KMS-11 (cell line): ENCODE measurements around the gene TIAM1.

Source experiments
- H2AFZ ChIP-seq: fragments of 200-600 bp; sonication (generic); 2 replicates; pipeline ENCODE4 v1.6.1; 2016; ENCODE audit warnings: antibody characterized with exemption, mixed run types, low read depth
- H3K27ac ChIP-seq: fragments of 200-600 bp; sonication (generic); 2 replicates; pipeline ENCODE4 v1.6.1; 2016; ENCODE audit warnings: mild to moderate bottlenecking, mixed run types
- H3K27me3 ChIP-seq: fragments of 200-600 bp; sonication (generic); 2 replicates; pipeline ENCODE4 v1.6.1; 2017; ENCODE audit warnings: mild to moderate bottlenecking, low read depth, mixed run types, moderate library complexity; ENCODE audit not compliant: insufficient read depth
- H3K36me3 ChIP-seq: fragments of 200-600 bp; sonication (generic); 2 replicates; pipeline ENCODE4 v1.6.1; 2017; ENCODE audit warnings: mild to moderate bottlenecking, mixed run types; ENCODE audit not compliant: insufficient read depth
- H3K4me1 ChIP-seq: fragments of 200-600 bp; sonication (generic); 2 replicates; pipeline ENCODE4 v1.6.1; 2016; ENCODE audit warnings: mild to moderate bottlenecking, low read depth, mixed run types; ENCODE audit not compliant: poor library complexity, severe bottlenecking
- H3K4me2 ChIP-seq: fragments of 200-600 bp; sonication (generic); 2 replicates; pipeline ENCODE4 v1.7.0; 2016; ENCODE audit warnings: mild to moderate bottlenecking, mixed run types
- H3K4me3 ChIP-seq: fragments of 200-600 bp; sonication (generic); IDR thresholded peaks from 2 replicates; pipeline ENCODE4 v1.6.1; 2017; ENCODE audit warnings: low read depth, low read length, mixed read lengths; ENCODE audit not compliant: insufficient read depth
- H3K79me2 ChIP-seq: fragments of 200-600 bp; sonication (generic); 2 replicates; pipeline ENCODE4 v1.6.1; 2016; ENCODE audit warnings: low read depth, mixed run types; ENCODE audit not compliant: insufficient read depth
- H3K9ac ChIP-seq: fragments of 200-600 bp; sonication (generic); 2 replicates; pipeline ENCODE4 v1.6.1; 2016; ENCODE audit warnings: mild to moderate bottlenecking, mixed run types
- H4K20me1 ChIP-seq: fragments of 200-600 bp; sonication (generic); 2 replicates; pipeline ENCODE4 v1.6.1; 2016; ENCODE audit warnings: mild to moderate bottlenecking, mixed run types; ENCODE audit not compliant: insufficient read depth
- CTCF ChIP-seq: fragments of 200-600 bp; sonication (generic); conservative IDR thresholded peaks from 2 replicates; pipeline ENCODE4 v1.6.1; 2017; ENCODE audit warnings: low read depth, mild to moderate bottlenecking, antibody characterized with exemption, low read length, moderate library complexity, mixed read lengths

Gene TIAM1

GRCh38 chr21:31266241-31266640 lies 77.8 kb downstream of the TIAM1 start:
- no peak overlapping the region for H3K4me2 ChIP-seq
- no peaks in the 10 kb centered on the region for H3K79me2 ChIP-seq
- no peaks in the 10 kb centered on the region for H3K36me3 ChIP-seq
- H3K9ac ChIP-seq: no peak overlapping the region
- no peak overlapping the region for H2AFZ ChIP-seq
- no peak overlapping the region for H3K4me3 ChIP-seq
- H4K20me1 ChIP-seq: no peaks in the 10 kb centered on the region
- H3K27me3 ChIP-seq: no peaks in the 10 kb centered on the region
- no peak for TF ChIP-seq CTCF
- H3K27ac ChIP-seq: no peak overlapping the region
- H3K4me1 ChIP-seq: no peaks in the 10 kb centered on the region

GRCh38 chr21:31265366-31266013 lies 78.6 kb downstream of the TIAM1 start:
- no peak overlapping the region for H3K4me3 ChIP-seq
- no peaks in the 10 kb centered on the region for H3K36me3 ChIP-seq
- no peak overlapping the region for H3K4me2 ChIP-seq
- H4K20me1 ChIP-seq: no peaks in the 10 kb centered on the region
- H3K27ac ChIP-seq: no peak overlapping the region
- no peaks in the 10 kb centered on the region for H3K79me2 ChIP-seq
- H3K4me1 ChIP-seq: no peaks in the 10 kb centered on the region
- no peaks in the 10 kb centered on the region for H3K27me3 ChIP-seq
- TF ChIP-seq CTCF: no peak
- no peak overlapping the region for H3K9ac ChIP-seq
- no peak overlapping the region for H2AFZ ChIP-seq

- no peak for TF ChIP-seq CTCF
- Histone ChIP-seq H3K9ac (no peak overlapping the region), H3K4me3 (no peak overlapping the region), H3K4me1 (no peaks in the 10 kb centered on the region), H3K27ac (no peak overlapping the region), H3K27me3 (no peaks in the 10 kb centered on the region), H3K4me2 (no peak overlapping the region), H4K20me1 (no peaks in the 10 kb centered on the region), H3K36me3 (no peaks in the 10 kb centered on the region), H3K79me2 (no peaks in the 10 kb centered on the region), H2AFZ (no peak overlapping the region)
Observed at GRCh38 chr21:31264574-31264973, 79.5 kb downstream of the TIAM1 start.

DNA sequence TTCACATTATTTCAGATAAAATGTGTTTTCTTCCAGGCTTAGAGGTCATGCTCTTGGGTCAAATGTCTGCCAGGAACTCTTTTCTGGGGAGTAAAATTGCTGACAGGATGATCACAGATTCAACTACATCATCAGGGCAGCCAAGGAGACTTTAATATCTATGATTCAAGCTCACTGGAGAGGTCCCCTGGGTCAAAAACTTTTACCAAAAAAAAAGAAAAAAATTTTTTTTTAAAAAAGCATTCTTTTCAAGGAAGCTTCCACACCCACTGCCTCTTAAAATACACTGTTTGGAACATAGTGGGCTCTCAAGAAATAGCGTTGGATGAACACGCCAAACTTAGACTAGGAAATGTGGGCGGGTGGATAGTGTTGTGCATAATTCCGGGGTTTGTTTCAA lies 81.3 kb downstream of the TIAM1 start:
- Histone ChIP-seq H3K4me3 (no peak overlapping the region), H3K4me2 (no peak overlapping the region), H4K20me1 (no peaks in the 10 kb centered on the region), H3K9ac (no peak overlapping the region), H3K36me3 (no peaks in the 10 kb centered on the region), H3K27ac (no peak overlapping the region), H2AFZ (no peak overlapping the region), H3K4me1 (no peaks in the 10 kb centered on the region), H3K79me2 (no peaks in the 10 kb centered on the region), H3K27me3 (no peaks in the 10 kb centered on the region)
- no peak for TF ChIP-seq CTCF
